GM18520 (cell line): ENCODE data around the gene ZNF569.
"Not testable (repeated sequence)": the region's sequence is repeated elsewhere in the genome, so short reads cannot be mapped to it uniquely, and the experiment has no call there.

Source experiments
- ATAC-seq: cut with Tn5 transposase; IDR thresholded peaks from one replicate; pipeline ENCODE4 v1.9.1; 2021; ENCODE audit not compliant: unreplicated experiment

The ZNF569 gene

GRCh38 chr19:37403403-37403802 is 63.8 kb downstream of the ZNF569 start:
- no peak for ATAC-seq

- ATAC-seq = no peak
These were observed 66.2 kb downstream of the ZNF569 start for GRCh38 chr19:37401078-37401477.

GRCh38 chr19:37391399-37391798 is 75.8 kb downstream of the ZNF569 start:
- ATAC-seq = not testable (repeated sequence)

- no peak for ATAC-seq
These were observed 78.0 kb downstream of the ZNF569 start for GRCh38 chr19:37389234-37389633.

- peak; percentile 91 for ATAC-seq
These were observed 96.2 kb downstream of the ZNF569 start, which contains the start of gene ZNF527 for GRCh38 chr19:37370880-37371661. Gene ZNF527 (plus strand): TSS chr19:37371099. CDS start chr19:37374199, 3,100 bp downstream.

GRCh38 chr19:37370386-37370879 is 96.8 kb downstream of the ZNF569 start:
- peak; percentile 14 for ATAC-seq

- no peak for ATAC-seq
These were observed 104.5 kb downstream of the ZNF569 start for GRCh38 chr19:37362733-37363132.

GRCh38 chr19:37361994-37362393 is 105.2 kb downstream of the ZNF569 start:
- ATAC-seq = no peak
